Spleen (tissue), 7 donors: ENCODE data around the gene EEF1AKMT1.

ENCODE experiments used
- CTCF ChIP-seq, 11 experiments: fragments of 200-600 bp in 7 of 11; fragments of 450-650 bp in 4 of 11; sonication (generic) in 4 of 11; IDR thresholded peaks in 8 of 11; conservative IDR thresholded peaks in 3 of 11; 1 replicate in 7 of 11; 2 replicates in 4 of 11; pipeline versions ENCODE4 v1.4.0 to v1.8.0; 2016 to 2021; ENCODE audit warnings: antibody characterized with exemption in 11 of 11, inconsistent platforms in 4 of 11, mild to moderate bottlenecking in 1 of 11
- POLR2A ChIP-seq, 3 donors: fragments of 450-650 bp; IDR thresholded peaks; one replicate each; pipeline ENCODE4 v1.5.1; 2017; ENCODE audit warnings: antibody characterized with exemption in 3 of 3, mild to moderate bottlenecking in 1 of 3
- donor health status: DM: no; HTN: no; CAD: no; lungs with moderate emphysema.
- donor health status: DM: no; HTN: no; CAD: no.
- donor health status: DM: no; HTN: no; CAD: no.

DNA sequence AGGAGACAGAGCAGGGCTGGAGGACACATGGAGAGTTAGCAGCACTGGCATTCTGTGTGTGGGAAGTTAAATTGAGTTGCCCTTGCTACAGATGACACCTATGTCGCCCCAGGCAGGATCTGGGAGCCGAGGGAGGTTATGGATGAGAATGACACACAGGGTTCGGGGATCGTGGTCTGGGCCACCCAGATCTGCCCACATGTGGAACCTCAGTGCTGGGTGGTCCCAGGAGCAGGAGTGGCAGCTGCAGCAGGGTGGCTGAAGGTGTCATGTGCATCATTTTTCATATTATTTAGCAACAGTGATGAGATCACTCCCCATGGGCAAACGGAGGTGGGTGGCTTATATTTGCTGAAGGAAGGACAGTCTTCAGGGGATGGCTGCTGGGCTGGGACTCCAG is 67.1 kb downstream of the EEF1AKMT1 start:
- no peak for TF ChIP-seq POLR2A (IDR thresholded peaks at IDR 0.05)
- TF ChIP-seq CTCF (IDR thresholded peaks at IDR 0.05 in 8 of 11, conservative IDR thresholded peaks at IDR 0.05 in 3 of 11), result no peak
